Tibial artery (tissue), 4 donors: Measurements from ENCODE around the gene CARNS1.

ENCODE experiments used
- DNase-seq, 2 donors: peaks; one replicate each; pipeline ENCODE4 v3.0.0-alpha.2; 2019
- H3K27ac ChIP-seq, 2 donors: fragments of 200-600 bp; sonication (generic) in 1 of 2; 1 replicate in 1 of 2; 2 replicates in 1 of 2; pipeline ENCODE4 v1.5.1; 2018 to 2019; ENCODE audit warnings: mild to moderate bottlenecking in 1 of 2
- H3K27me3 ChIP-seq, 2 donors: fragments of 200-600 bp; sonication (generic) in 1 of 2; one replicate each; pipeline versions ENCODE4 v1.5.1 to v1.6.0; 2016 to 2019
- H3K36me3 ChIP-seq, 3 donors: fragments of 200-600 bp; sonication (generic) in 2 of 3; one replicate each; pipeline ENCODE4 v1.5.1; 2016 to 2019; ENCODE audit warnings: mild to moderate bottlenecking in 2 of 3
- H3K4me1 ChIP-seq, 4 donors: fragments of 200-600 bp; sonication (generic) in 2 of 4; 1 replicate in 3 of 4; 2 replicates in 1 of 4; pipeline ENCODE4 v1.5.1; 2016 to 2019
- H3K4me3 ChIP-seq, 2 donors: fragments of 200-600 bp; sonication (generic) in 1 of 2; 1 replicate in 1 of 2; 2 replicates in 1 of 2; pipeline ENCODE4 v1.5.1; 2018 to 2019; ENCODE audit warnings: mild to moderate bottlenecking in 2 of 2
- H3K9me3 ChIP-seq, 3 donors: fragments of 200-600 bp; sonication (generic) in 1 of 3; one replicate each; pipeline ENCODE4 v1.5.1; 2016 to 2019
- intact Hi-C: fragments of 100-400 bp; cut with DNase I; formaldehyde crosslinking; loops from one replicate; pipeline ENCODE4 v1.15.0; 2023; ENCODE audit warnings: low total_unique reads
- TF ChIP-seq, protein P1 (sequence below), 2 experiments: fragments of 200-600 bp in 1 of 2; fragments of 450-650 bp in 1 of 2; IDR thresholded peaks; one replicate each; pipeline ENCODE4 v1.5.1; 2017 to 2019; ENCODE audit warnings: antibody characterized with exemption in 2 of 2, mild to moderate bottlenecking in 1 of 2, moderate library complexity in 1 of 2

CARNS1 gene

DNA sequence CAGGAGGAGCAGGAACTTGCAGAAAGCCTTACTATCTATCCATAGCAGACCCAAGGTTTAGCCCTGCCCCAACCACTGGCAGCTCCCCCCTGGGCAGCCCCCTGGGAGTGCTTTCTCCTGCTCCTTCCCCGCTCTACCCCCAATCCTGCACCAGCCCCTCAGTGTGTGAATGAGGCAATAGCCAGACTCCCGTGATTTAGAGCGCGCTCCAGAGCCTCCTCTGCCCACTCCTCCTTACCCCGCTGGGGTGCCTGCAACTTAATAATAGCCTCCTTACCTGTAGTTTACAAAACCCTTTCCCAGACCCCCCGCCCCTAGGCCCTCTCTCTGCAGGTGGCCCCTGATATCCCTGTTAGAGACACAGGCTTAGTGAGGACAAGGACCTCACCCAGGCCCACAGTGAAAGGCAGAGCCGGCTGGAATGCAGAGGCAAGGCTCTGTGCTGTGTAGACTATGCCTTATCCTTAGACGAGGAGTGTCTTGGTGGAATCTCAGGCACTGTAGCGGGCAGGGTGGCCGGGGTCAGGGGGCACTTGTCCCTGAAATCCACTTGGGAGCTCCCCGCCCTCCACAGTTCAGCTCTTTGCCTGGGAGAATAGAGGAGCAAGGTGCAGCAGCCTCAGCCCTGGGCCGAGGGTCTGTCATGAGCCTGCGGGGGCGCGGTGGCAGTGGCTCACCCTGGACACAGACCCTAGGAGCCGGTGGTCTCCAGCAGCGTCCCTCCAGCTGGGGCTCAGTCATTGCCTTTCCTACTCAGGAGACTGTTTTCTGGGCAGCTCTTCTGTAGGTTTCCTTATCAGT is 4.3 kb upstream of the CARNS1 start:
- H3K27me3 ChIP-seq: peaks cover 0 to 66% of the 10 kb centered on the region in 2 donors
- H3K27ac ChIP-seq: no peak overlapping the region
- TF ChIP-seq, protein P1, sequence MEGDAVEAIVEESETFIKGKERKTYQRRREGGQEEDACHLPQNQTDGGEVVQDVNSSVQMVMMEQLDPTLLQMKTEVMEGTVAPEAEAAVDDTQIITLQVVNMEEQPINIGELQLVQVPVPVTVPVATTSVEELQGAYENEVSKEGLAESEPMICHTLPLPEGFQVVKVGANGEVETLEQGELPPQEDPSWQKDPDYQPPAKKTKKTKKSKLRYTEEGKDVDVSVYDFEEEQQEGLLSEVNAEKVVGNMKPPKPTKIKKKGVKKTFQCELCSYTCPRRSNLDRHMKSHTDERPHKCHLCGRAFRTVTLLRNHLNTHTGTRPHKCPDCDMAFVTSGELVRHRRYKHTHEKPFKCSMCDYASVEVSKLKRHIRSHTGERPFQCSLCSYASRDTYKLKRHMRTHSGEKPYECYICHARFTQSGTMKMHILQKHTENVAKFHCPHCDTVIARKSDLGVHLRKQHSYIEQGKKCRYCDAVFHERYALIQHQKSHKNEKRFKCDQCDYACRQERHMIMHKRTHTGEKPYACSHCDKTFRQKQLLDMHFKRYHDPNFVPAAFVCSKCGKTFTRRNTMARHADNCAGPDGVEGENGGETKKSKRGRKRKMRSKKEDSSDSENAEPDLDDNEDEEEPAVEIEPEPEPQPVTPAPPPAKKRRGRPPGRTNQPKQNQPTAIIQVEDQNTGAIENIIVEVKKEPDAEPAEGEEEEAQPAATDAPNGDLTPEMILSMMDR (IDR thresholded peaks at IDR 0.05): no peak
- intact Hi-C loops: no loop called here
- H3K9me3 ChIP-seq: no peaks in the 10 kb centered on the region
- no peak overlapping the region for H3K4me3 ChIP-seq
- H3K36me3 ChIP-seq: no peaks in the 10 kb centered on the region
- H3K4me1 ChIP-seq: peaks cover 0 to 26% (median 9%) of the 10 kb centered on the region in 4 donors
- no peak for DNase-seq

DNA sequence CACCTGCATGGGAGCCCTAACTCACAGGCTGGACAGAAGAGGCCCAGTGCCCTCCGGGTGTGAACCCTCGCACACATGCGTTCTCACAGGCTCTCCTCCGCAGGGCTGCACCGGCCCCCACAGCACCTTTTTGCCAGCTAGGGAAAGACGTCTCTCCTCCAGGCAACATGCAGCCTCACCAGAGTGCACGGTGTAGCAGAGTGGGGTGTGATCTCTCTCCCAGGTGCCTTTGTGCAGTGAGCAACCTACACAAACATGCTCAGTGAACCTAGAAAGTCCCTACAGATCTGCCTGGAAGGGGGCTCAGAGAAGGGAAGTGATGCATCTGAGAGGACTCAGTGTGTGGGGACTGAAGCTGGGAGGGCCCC is 3.7 kb upstream of the CARNS1 start:
- no peak overlapping the region for H3K4me3 ChIP-seq
- H3K27me3 ChIP-seq: peaks cover 0 to 60% of the 10 kb centered on the region in 2 donors
- H3K9me3 ChIP-seq: no peaks in the 10 kb centered on the region
- TF ChIP-seq, protein P1 (IDR thresholded peaks at IDR 0.05): no peak
- intact Hi-C loops: no loop called here
- peaks cover 0 to 32% (median 15%) of the 10 kb centered on the region in 4 donors for H3K4me1 ChIP-seq
- DNase-seq: no peak
- no peak overlapping the region for H3K27ac ChIP-seq
- no peaks in the 10 kb centered on the region for H3K36me3 ChIP-seq

DNA sequence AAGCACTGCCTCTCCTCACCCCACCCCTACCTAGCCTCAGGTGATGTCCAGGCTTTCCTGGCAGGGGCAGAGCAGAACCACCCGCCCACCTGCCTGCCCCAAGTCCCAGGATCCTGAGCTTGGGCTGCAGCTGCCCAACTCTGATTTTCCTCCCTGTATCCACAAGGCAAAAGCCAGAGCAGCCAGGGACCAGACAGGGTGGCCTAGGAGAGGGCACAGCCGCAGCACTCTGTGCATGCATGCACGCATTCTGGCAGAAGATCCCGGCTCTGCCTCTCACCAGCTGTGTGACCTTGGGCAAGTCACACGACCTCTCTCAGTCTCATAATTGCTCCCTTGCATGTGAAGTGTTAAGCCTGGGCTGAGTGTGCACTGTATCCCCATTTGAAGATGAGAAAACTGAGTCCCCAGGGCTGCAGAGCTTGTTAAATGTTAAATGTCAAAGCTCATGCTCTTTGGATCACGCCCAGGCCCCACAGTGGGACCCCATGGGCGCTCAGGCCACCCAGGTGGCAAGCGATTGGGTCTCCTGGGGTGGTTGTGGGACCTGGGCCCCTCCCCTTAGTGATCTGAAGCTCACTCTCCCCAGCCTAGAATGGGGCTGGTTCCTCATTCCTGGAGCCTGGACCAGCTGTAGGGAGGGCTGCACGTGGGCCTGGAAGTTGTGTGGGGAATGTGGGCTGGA is 2.8 kb upstream of the CARNS1 start:
- H3K36me3 ChIP-seq: no peaks in the 10 kb centered on the region
- TF ChIP-seq, protein P1 (IDR thresholded peaks at IDR 0.05): no peak
- intact Hi-C loops: no loop called here
- no peak overlapping the region for H3K4me3 ChIP-seq
- DNase-seq: no peak
- peaks cover 5 to 40% (median 24%) of the 10 kb centered on the region in 4 donors for H3K4me1 ChIP-seq
- H3K27me3 ChIP-seq: peaks cover 0 to 51% of the 10 kb centered on the region in 2 donors
- H3K27ac ChIP-seq: no peak overlapping the region
- no peaks in the 10 kb centered on the region for H3K9me3 ChIP-seq

DNA sequence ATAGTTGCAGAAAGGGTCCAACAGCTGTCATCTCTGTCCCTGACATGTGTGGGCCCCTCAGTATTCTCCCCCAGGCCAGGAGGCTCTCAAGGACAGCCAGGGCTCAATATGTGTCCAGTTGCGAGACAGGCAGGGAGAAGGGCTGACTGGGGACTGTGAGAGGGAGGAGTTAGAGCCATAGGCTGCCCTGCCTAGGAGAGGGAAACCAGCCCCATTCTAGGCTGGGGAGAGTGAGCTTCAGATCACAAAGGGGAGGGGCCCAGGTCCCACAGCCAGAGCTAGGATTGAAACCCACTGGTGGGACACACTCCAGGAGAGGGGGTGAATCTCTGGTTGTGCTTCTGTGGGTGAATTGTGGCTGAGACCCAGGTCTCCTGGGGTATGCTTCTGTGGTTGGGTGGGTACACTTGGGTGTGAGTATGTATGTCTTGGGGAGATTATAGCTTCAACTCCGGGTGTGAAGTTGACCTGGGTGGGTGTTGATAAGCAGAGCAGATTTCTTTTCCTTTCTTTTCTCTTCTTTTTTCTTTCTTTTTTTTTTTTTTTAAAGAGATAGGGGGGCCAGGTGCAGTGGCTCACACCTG is 2.1 kb upstream of the CARNS1 start:
- peaks cover 0 to 44% of the 10 kb centered on the region in 2 donors for H3K27me3 ChIP-seq
- no peaks in the 10 kb centered on the region for H3K9me3 ChIP-seq
- H3K4me1 ChIP-seq: peaks cover 5 to 48% (median 31%) of the 10 kb centered on the region in 4 donors
- no peak overlapping the region for H3K27ac ChIP-seq
- intact Hi-C loops: no loop called here
- no peaks in the 10 kb centered on the region for H3K36me3 ChIP-seq
- no peak overlapping the region for H3K4me3 ChIP-seq
- no peak for DNase-seq
- TF ChIP-seq, protein P1 (IDR thresholded peaks at IDR 0.05): no peak

DNA sequence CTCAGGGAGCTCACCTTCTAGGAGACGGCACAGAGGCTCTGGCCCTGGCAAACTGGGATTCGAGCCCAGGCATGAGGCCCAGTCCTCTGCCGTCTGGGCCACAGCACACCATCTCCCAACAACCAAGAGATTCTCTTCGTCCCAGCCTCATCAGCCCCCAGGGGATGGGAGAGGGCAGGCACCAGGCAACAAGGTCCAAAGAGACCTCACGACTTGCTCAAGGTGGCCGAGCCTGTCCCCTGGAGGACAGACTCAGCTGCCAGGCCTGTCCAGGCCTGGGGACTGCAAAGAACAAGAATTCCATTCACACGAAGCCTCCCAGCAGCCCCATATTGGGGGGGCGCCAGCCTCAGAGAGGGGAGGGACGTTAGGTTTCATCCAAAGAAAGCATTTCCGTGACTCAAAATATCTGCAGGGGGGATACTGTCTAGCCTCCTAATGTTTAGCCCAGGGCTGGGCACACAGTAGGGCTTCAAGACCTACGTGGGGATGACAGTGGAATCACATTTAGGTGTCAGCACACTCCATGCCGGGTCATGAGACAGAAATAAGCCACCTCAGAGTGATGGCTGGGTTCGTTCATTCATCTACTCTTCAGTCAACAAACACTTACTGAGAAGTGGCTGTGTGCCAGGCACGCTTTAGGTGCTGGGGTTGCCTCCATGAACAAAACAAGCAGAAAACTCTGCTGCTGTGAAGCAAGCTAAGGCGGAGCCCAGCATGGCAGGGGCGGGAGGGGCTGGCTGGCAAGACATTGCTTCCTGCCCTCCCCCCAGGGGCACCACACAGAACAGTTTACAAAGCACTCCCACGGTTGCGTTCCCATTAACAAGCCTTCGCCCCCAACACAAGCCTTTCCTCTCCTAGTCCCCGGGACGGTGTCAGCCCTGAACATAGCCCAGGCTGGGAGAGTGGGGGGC is 1.2 kb downstream of the CARNS1 start:
- Histone ChIP-seq H3K9me3 (no peaks in the 10 kb centered on the region), H3K27me3 (peaks cover 0 to 11% of the 10 kb centered on the region in 2 donors), H3K4me3 (no peak overlapping the region), H3K27ac (peak overlapping the region; percentile 93 to 95), H3K4me1 (peaks cover 5 to 65% (median 54%) of the 10 kb centered on the region in 4 donors), H3K36me3 (no peaks in the 10 kb centered on the region)
- intact Hi-C loops: no loop called here
- TF ChIP-seq, protein P1 (IDR thresholded peaks at IDR 0.05): no peak
- DNase-seq: peak; percentile 57 to 83
